Measurements from ENCODE around the gene QRICH1. TPM values are rescaled to one million over a fixed set of nuclear protein-coding genes. Genes with fewer than 3 reads are reported as not detected.

Gene QRICH1
- total and polyA plus RNA-seq, 7 donors = 21.5 to 83.9 (median 52.8) TPM

- Histone ChIP-seq H3K4me1 (peaks cover 3% of the 10 kb centered on the region), H3K27ac (no peak overlapping the region), H3K27me3 (ENCODE audit: insufficient read depth in 3 of 3, low read length in 2 of 3) (no peaks in the 10 kb centered on the region), H3K36me3 (ENCODE audit: insufficient read depth in 1 of 2, low read depth in 1 of 2) (peaks cover 2 to 9% of the 10 kb centered on the region in 2 donors), H3K4me3 (no peak overlapping the region), H3K9me3 (no peaks in the 10 kb centered on the region)
- ATAC-seq (no peak), DNase-seq (no peak)
- intact Hi-C loops (cut with DNase I) = no loop called here
- TF ChIP-seq, protein P1, sequence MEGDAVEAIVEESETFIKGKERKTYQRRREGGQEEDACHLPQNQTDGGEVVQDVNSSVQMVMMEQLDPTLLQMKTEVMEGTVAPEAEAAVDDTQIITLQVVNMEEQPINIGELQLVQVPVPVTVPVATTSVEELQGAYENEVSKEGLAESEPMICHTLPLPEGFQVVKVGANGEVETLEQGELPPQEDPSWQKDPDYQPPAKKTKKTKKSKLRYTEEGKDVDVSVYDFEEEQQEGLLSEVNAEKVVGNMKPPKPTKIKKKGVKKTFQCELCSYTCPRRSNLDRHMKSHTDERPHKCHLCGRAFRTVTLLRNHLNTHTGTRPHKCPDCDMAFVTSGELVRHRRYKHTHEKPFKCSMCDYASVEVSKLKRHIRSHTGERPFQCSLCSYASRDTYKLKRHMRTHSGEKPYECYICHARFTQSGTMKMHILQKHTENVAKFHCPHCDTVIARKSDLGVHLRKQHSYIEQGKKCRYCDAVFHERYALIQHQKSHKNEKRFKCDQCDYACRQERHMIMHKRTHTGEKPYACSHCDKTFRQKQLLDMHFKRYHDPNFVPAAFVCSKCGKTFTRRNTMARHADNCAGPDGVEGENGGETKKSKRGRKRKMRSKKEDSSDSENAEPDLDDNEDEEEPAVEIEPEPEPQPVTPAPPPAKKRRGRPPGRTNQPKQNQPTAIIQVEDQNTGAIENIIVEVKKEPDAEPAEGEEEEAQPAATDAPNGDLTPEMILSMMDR (IDR thresholded peaks at IDR 0.05) = no peak
- WGBS, 3 donors = 79 to 91% (median 80%) methylated on average over 6 of the region's 6 CpGs
Observed at GRCh38 chr3:49001155-49001554, 92.7 kb downstream of the QRICH1 start.

DNA sequence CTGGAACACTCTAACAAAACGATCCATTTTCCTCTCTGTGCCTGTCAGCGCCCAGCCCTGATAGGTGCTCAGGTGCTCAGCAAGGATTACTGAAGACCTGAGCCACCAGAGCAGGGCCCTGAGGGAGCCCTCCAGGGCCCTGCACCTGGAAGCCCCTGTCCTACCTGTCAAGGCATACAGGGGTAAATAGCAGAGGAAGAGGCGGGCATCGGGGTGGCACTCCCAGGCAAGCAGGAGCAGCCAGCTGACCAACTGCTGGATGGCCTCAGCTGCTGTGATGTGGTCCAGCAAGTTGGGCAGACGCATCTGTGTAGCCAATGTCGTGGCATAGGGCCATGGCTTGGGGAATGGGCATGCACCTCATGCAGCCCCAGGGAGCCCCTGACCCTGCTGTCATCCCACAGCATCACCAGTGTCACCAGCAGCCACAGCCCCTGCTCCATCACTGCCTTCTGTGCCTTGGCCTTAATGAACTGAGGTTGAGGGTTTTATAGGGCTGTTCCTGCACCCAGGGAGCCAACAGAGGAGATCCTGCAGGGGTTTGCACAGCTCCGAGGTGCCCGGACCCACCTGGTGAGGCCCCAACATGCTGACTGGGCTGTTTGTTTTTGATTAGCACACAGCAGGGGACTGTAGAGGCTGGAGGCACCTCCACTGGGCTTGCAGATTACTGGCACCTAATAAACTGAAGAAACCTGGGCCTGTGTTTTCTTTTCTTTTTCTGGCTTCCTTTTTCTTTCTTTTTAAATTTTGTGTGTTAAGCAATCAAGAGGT, 94.6 kb downstream of the QRICH1 start:
- H3K4me3 ChIP-seq = no peak overlapping the region
- H3K27ac ChIP-seq = no peak overlapping the region
- intact Hi-C loops (cut with DNase I) = no loop called here
- TF ChIP-seq, protein P1 (IDR thresholded peaks at IDR 0.05) = no peak
- ATAC-seq (no peak), DNase-seq (no peak)
- H3K4me1 ChIP-seq = no peaks in the 10 kb centered on the region
- 75 to 85% (median 80%) methylated on average over 8 of the region's 8 CpGs for WGBS, 3 donors
- H3K27me3 ChIP-seq (ENCODE audit: insufficient read depth in 3 of 3, low read length in 2 of 3) = no peaks in the 10 kb centered on the region
- no peaks in the 10 kb centered on the region for H3K9me3 ChIP-seq
- peaks cover 2 to 9% of the 10 kb centered on the region in 2 donors for H3K36me3 ChIP-seq (ENCODE audit: insufficient read depth in 1 of 2, low read depth in 1 of 2)

- Histone ChIP-seq H3K9me3 (no peaks in the 10 kb centered on the region), H3K4me3 (no peak overlapping the region), H3K27me3 (ENCODE audit: insufficient read depth in 3 of 3, low read length in 2 of 3) (no peaks in the 10 kb centered on the region), H3K27ac (no peak overlapping the region), H3K4me1 (no peaks in the 10 kb centered on the region), H3K36me3 (ENCODE audit: insufficient read depth in 1 of 2, low read depth in 1 of 2) (peaks cover 2 to 9% of the 10 kb centered on the region in 2 donors)
- 77 to 83% (median 78%) methylated on average over 20 of the region's 20 CpGs for WGBS, 3 donors
- no peak for ATAC-seq
- intact Hi-C loops (cut with DNase I) = no loop called here
- no peak for DNase-seq
- TF ChIP-seq, protein P1 (IDR thresholded peaks at IDR 0.05) = no peak
Observed at GRCh38 chr3:48997714-48998637, 95.9 kb downstream of the QRICH1 start.

- DNase-seq = no peak
- H3K36me3 ChIP-seq (ENCODE audit: insufficient read depth in 1 of 2, low read depth in 1 of 2) = peaks cover 2 to 9% of the 10 kb centered on the region in 2 donors
- H3K9me3 ChIP-seq = no peaks in the 10 kb centered on the region
- H3K4me1 ChIP-seq = peaks cover 6% of the 10 kb centered on the region
- no peaks in the 10 kb centered on the region for H3K27me3 ChIP-seq (ENCODE audit: insufficient read depth in 3 of 3, low read length in 2 of 3)
- intact Hi-C loops (cut with DNase I) = no loop called here
- ATAC-seq = no peak
- no peak overlapping the region for H3K27ac ChIP-seq
- no peak overlapping the region for H3K4me3 ChIP-seq
- TF ChIP-seq, protein P1 (IDR thresholded peaks at IDR 0.05) = no peak
- 73 to 75% (median 75%) methylated on average over 8 of the region's 8 CpGs for WGBS, 3 donors
Observed at GRCh38 chr3:48997102-48997635, 96.7 kb downstream of the QRICH1 start.

Data from psoas muscle (tissue), 8 donors.